HepG2 (cell line): ENCODE results near the gene YWHAB. TPM values are rescaled to one million over a fixed set of nuclear protein-coding genes. Genes with fewer than 3 reads are reported as not detected.

Experiments used
- ATAC-seq: fragments of 200-7000 bp; cut with Tn5 transposase; 3 replicates; pipeline ENCODE4 v1.9.1; 2020; ENCODE audit warnings: mild to moderate bottlenecking, moderate library complexity
- BruUV-seq: library from RNA; stranded (reverse); fragments of 400-500 nt; replicated peaks from 2 replicates; lab custom pipeline; 2021; lab: Mats Ljungman, UMichigan
- CTCF ChIA-PET: fragments of 300-600 bp; formaldehyde crosslinking; extraction: SDS; loops from one replicate; lab custom pipeline; 2021; ENCODE audit warnings: low total read pairs, inconsistent platforms, low intra/inter-chr PET ratio; lab: Yijun Ruan, JAX
- POLR2A ChIA-PET: fragments of 350-600 bp; sonication (Branson Sonifier 250); formaldehyde crosslinking; loops from one replicate; lab custom pipeline; 2020; ENCODE audit warnings: antibody characterized with exemption, inconsistent platforms; lab: Yijun Ruan, JAX
- DNase-seq: peaks from one replicate; pipeline ENCODE4 v3.0.0-alpha.2; 2015; ENCODE audit warnings: low spot score
- FAIRE-seq: peaks from 3 replicates; lab custom pipeline; 2011; peaks lifted over from hg19 to GRCh38; lab: Jason Lieb, UNC
- H2AFZ ChIP-seq: one replicate; pipeline ENCODE4 v1.6.1; 2011; ENCODE audit warnings: low read length, inconsistent platforms
- H3K27ac ChIP-seq: fragments of 300-600 bp; 3 replicates; pipeline ENCODE4 v1.8.0; 2011; ENCODE audit warnings: mixed run types, mild to moderate bottlenecking, mixed read lengths, low read length, inconsistent platforms; ENCODE audit not compliant: insufficient read depth; ENCODE audit errors: extremely low read length
- H3K27me3 ChIP-seq, 2 experiments: fragments of 200-600 bp in 1 of 2; 2 replicates in 1 of 2; 3 replicates in 1 of 2; pipeline versions ENCODE4 v1.6.0 to v1.8.0; 2011; ENCODE audit warnings: low read length in 2 of 2, mild to moderate bottlenecking in 2 of 2, moderate library complexity in 2 of 2, inconsistent platforms in 1 of 2; ENCODE audit not compliant: insufficient read depth in 2 of 2, control insufficient read depth in 1 of 2
- H3K36me3 ChIP-seq, 2 experiments: fragments of 200-600 bp in 1 of 2; replicated peaks in 1 of 2; 2 replicates in 1 of 2; 3 replicates in 1 of 2; pipeline versions ENCODE4 v1.5.1 to v1.8.0; 2011; ENCODE audit warnings: low read length in 2 of 2, inconsistent platforms in 1 of 2; ENCODE audit not compliant: insufficient read depth in 2 of 2, control insufficient read depth in 1 of 2
- H3K4me1 ChIP-seq: 2 replicates; pipeline ENCODE4 v1.5.1; 2012; ENCODE audit warnings: low read length, inconsistent platforms; ENCODE audit not compliant: insufficient read depth
- H3K4me2 ChIP-seq: 2 replicates; pipeline ENCODE4 v1.6.0; 2011; ENCODE audit warnings: low read depth, low read length, inconsistent platforms
- H3K4me3 ChIP-seq, 3 experiments: fragments of 200-600 bp in 1 of 3; sonication (generic), shearing (Covaris generic) in 1 of 3; replicated peaks in 1 of 3; 2 replicates each; pipeline ENCODE4 v1.5.1; 2011 to 2016; ENCODE audit warnings: low read length in 3 of 3, inconsistent platforms in 2 of 3, low read depth in 2 of 3, mild to moderate bottlenecking in 2 of 3, control low read depth in 1 of 3, mixed read lengths in 1 of 3; ENCODE audit not compliant: insufficient read depth in 1 of 3
- H3K79me2 ChIP-seq: one replicate; pipeline ENCODE4 v1.6.1; 2011; ENCODE audit warnings: low read length, inconsistent platforms; ENCODE audit not compliant: insufficient read depth
- H3K9ac ChIP-seq: 2 replicates; pipeline ENCODE4 v1.6.0; 2011; ENCODE audit warnings: mild to moderate bottlenecking, low read depth, low read length, inconsistent platforms; ENCODE audit not compliant: insufficient read depth
- H3K9me3 ChIP-seq: 2 replicates; pipeline ENCODE4 v1.5.1; 2012; ENCODE audit warnings: mild to moderate bottlenecking, low read length
- H4K20me1 ChIP-seq: 2 replicates; pipeline ENCODE4 v1.6.0; 2011; ENCODE audit warnings: inconsistent platforms, mild to moderate bottlenecking, low read length, moderate library complexity; ENCODE audit not compliant: insufficient read depth
- BCL3 ChIP-seq: sonication (generic); formaldehyde crosslinking; IDR thresholded peaks from 2 replicates; pipeline ENCODE4 v1.5.1; 2020; ENCODE audit warnings: mild to moderate bottlenecking, missing genetic modification reagents, moderate library complexity
- ELF4 ChIP-seq: sonication (generic); formaldehyde crosslinking; IDR thresholded peaks from 2 replicates; pipeline ENCODE4 v1.5.0; 2020; ENCODE audit warnings: missing genetic modification reagents, mild to moderate bottlenecking, moderate library complexity, borderline replicate concordance
- ELK4 ChIP-seq: sonication (generic); formaldehyde crosslinking; IDR thresholded peaks from 2 replicates; pipeline ENCODE4 v1.9.0; 2021; ENCODE audit warnings: missing genetic modification reagents, borderline replicate concordance
- FOXA1 ChIP-seq, 2 experiments: fragments of 450-650 bp in 1 of 2; sonication (generic) in 1 of 2; formaldehyde crosslinking in 1 of 2; IDR thresholded peaks; 2 replicates each; pipeline versions ENCODE4 v1.4.0 to v1.6.1; 2016 to 2020; ENCODE audit warnings: missing genetic modification reagents in 1 of 2
- HOXD1 ChIP-seq: sonication (generic); formaldehyde crosslinking; IDR thresholded peaks from 2 replicates; pipeline ENCODE4 v1.5.0; 2020; ENCODE audit warnings: missing genetic modification reagents
- NPAS2 ChIP-seq: sonication (generic); formaldehyde crosslinking; IDR thresholded peaks from 2 replicates; pipeline ENCODE4 v1.8.0; 2022; ENCODE audit warnings: mild to moderate bottlenecking, missing genetic modification reagents, borderline replicate concordance
- PHB2 ChIP-seq: fragments of 450-650 bp; IDR thresholded peaks from 2 replicates; pipeline ENCODE4 v1.6.1; 2018; ENCODE audit not compliant: partially characterized antibody
- RNF219 ChIP-seq: sonication (generic); formaldehyde crosslinking; IDR thresholded peaks from 2 replicates; pipeline ENCODE4 v1.5.0; 2020; ENCODE audit warnings: mild to moderate bottlenecking, missing genetic modification reagents
- RXRB ChIP-seq: IDR thresholded peaks from 2 replicates; pipeline ENCODE4 v1.6.1; 2016; ENCODE audit warnings: borderline replicate concordance, missing genetic modification reagents, missing compliant biosample characterization
- SIN3A ChIP-seq: IDR thresholded peaks from 2 replicates; pipeline ENCODE4 v1.6.1; 2011; ENCODE audit warnings: low read depth, mild to moderate bottlenecking, control low read depth, low read length, borderline replicate concordance
- SNAI1 ChIP-seq: sonication (generic); formaldehyde crosslinking; IDR thresholded peaks from 2 replicates; pipeline ENCODE4 v1.5.0; 2020; ENCODE audit warnings: mild to moderate bottlenecking, missing genetic modification reagents, borderline replicate concordance
- ZBTB7B ChIP-seq: sonication (generic); formaldehyde crosslinking; IDR thresholded peaks from 2 replicates; pipeline ENCODE4 v1.4.0; 2020; ENCODE audit warnings: missing genetic modification reagents
- ZNF136 ChIP-seq: sonication (generic); formaldehyde crosslinking; IDR thresholded peaks from 2 replicates; pipeline ENCODE4 v1.8.1; 2022; ENCODE audit warnings: low read depth, mild to moderate bottlenecking, moderate library complexity, missing genetic modification reagents
- ZNF33B ChIP-seq: sonication (generic); formaldehyde crosslinking; IDR thresholded peaks from 2 replicates; pipeline ENCODE4 v1.5.1; 2020; ENCODE audit warnings: mild to moderate bottlenecking, missing genetic modification reagents
- ZNF781 ChIP-seq: sonication (generic); formaldehyde crosslinking; IDR thresholded peaks from 2 replicates; pipeline ENCODE4 v1.5.1; 2020; ENCODE audit warnings: borderline replicate concordance, mild to moderate bottlenecking, missing genetic modification reagents; ENCODE audit errors: not compliant biosample characterization
- ZNF788 ChIP-seq: sonication (generic); formaldehyde crosslinking; IDR thresholded peaks from 2 replicates; pipeline ENCODE4 v1.5.0; 2020; ENCODE audit warnings: mild to moderate bottlenecking, missing genetic modification reagents, borderline replicate concordance
- ZNF790 ChIP-seq: sonication (generic); formaldehyde crosslinking; IDR thresholded peaks from 2 replicates; pipeline ENCODE4 v1.8.0; 2022; ENCODE audit warnings: missing genetic modification reagents, mild to moderate bottlenecking, borderline replicate concordance
- ZSCAN12 ChIP-seq: sonication (generic); formaldehyde crosslinking; IDR thresholded peaks from 2 replicates; pipeline ENCODE4 v1.9.0; 2021; ENCODE audit warnings: mild to moderate bottlenecking, missing genetic modification reagents
- WGBS: methylation state at CpG from one replicate; pipeline ENCODE4 v1.1.6; 2017; ENCODE audit warnings: low lambda C conversion rate; 5-methylcytosine and 5-hydroxymethylcytosine counted together
- in situ Hi-C: cut with HindIII; loops from 2 replicates; pipeline ENCODE4 v1.10.0; 2017; ENCODE audit warnings: low pct_unique_long_range_greater_than_20kb; ENCODE audit not compliant: extremely low pct_ligation_motif_present
- intact Hi-C: fragments of 100-400 bp; cut with micrococcal nuclease; formaldehyde crosslinking; loops from one replicate; pipeline ENCODE4 v1.10.0; 2022; ENCODE audit not compliant: unreplicated experiment
- polyA plus RNA-seq, 8 experiments: library from polyadenylated mRNA; depleted of rRNA in 3 of 8; stranded (reverse) in 7 of 8; unstranded in 1 of 8; fragments of >200 nt; fragmentation: Illumina TruSeq in 4 of 8; extraction: Trizol in 4 of 8; gene quantifications; 2 replicates each; pipeline versions ENCODE4 v1.2.1 to v1.2.3, GENCODE V29; 2011 to 2016; ENCODE audit warnings: low read depth in 4 of 8, missing spikeins in 1 of 8, mixed read lengths in 1 of 8; ENCODE audit not compliant: insufficient read depth in 1 of 8
- total RNA-seq, 5 experiments: library from RNA; depleted of rRNA; stranded (reverse); fragments of >200 nt; fragmentation: Illumina TruSeq; extraction: Trizol; gene quantifications; 2 replicates each; pipeline ENCODE4 v1.2.3, GENCODE V29; 2016; ENCODE audit warnings: low read depth in 1 of 5

Gene YWHAB
- total and polyA plus RNA-seq, 2 of the 13 experiments (the other 11 are each of a cell fraction or from before 2014, with no cell fraction given), result 77.2 to 121 TPM

- Histone ChIP-seq H2AFZ (no peak overlapping the region), H3K4me1 (peaks cover 6% of the 10 kb centered on the region; the same call in 1 of the 2 replicates), H3K9ac (no peak overlapping the region), H3K36me3 (no peaks in the 10 kb centered on the region), H3K27ac (no peak overlapping the region), H3K4me3 (no peak overlapping the region), H3K4me2 (no peak overlapping the region), H3K27me3 (peaks cover 0 to 10% of the 10 kb centered on the region in 2 experiments; a peak in 1 of 5 replicates), H4K20me1 (no peaks in the 10 kb centered on the region), H3K79me2 (no peaks in the 10 kb centered on the region), H3K9me3 (no peaks in the 10 kb centered on the region)
- no TSS peak for BruUV-seq
- no peak for FAIRE-seq
- CTCF ChIA-PET, result interaction anchor here (0.9 kb wide), 1 partner anchor 51 kb away, joined by 3 read pairs; no protein-coding TSS in a partner anchor
- in situ Hi-C loops, result no loop called here
- POLR2A ChIA-PET, result no interaction called here
- TF ChIP-seq ZNF33B (CRISPR knock-in tag) (no peak), ELF4 (no peak), BCL3 (no peak), NPAS2 (CRISPR knock-in tag) (no peak), ZNF136 (CRISPR knock-in tag) (no peak), ZNF788 (CRISPR knock-in tag) (no peak), ZNF781 (CRISPR knock-in tag) (no peak), RNF219 (CRISPR knock-in tag) (no peak), RXRB (no peak), ELK4 (CRISPR knock-in tag) (no peak), PHB2 (no peak), ZNF790 (CRISPR knock-in tag) (no peak), SNAI1 (CRISPR knock-in tag) (no peak), HOXD1 (CRISPR knock-in tag) (no peak), ZSCAN12 (no peak), SIN3A (no peak), FOXA1 (IDR thresholded peaks at IDR 0.05) (no peak), FOXA1 (CRISPR knock-in tag; IDR thresholded peaks at IDR 0.05) (no peak), ZBTB7B (CRISPR knock-in tag) (no peak)
- DNase-seq, result no peak
- 5% methylated on average over 1 of the region's 1 CpG for WGBS
- ATAC-seq, result no peak
- intact Hi-C loops, result no loop called here
These were observed 34.7 kb upstream of the YWHAB start for GRCh38 chr20:44850837-44851236.
